BLaER1 treated with 17β-estradiol and CSF1 and Interleukin-3, amounts not matched to agents 10 nM and 100 nM (cell line): Measurements from ENCODE around the gene ELF3.

Experiments used
- H3K27ac ChIP-seq, 11 experiments: shearing (Covaris generic); formaldehyde crosslinking; 2 replicates each; pipeline ENCODE4 v1.8.1; 2022
- H3K27me3 ChIP-seq, 11 experiments: shearing (Covaris generic); formaldehyde crosslinking; 2 replicates each; pipeline ENCODE4 v1.8.1; 2022
- H3K36me3 ChIP-seq, 11 experiments: shearing (Covaris generic); formaldehyde crosslinking; 2 replicates each; pipeline ENCODE4 v1.8.1; 2022
- H3K4me1 ChIP-seq, 10 experiments: shearing (Covaris generic); formaldehyde crosslinking; 2 replicates each; pipeline ENCODE4 v1.8.1; 2022
- H3K4me2 ChIP-seq, 11 experiments: shearing (Covaris generic); formaldehyde crosslinking; 2 replicates each; pipeline ENCODE4 v1.8.1; 2022
- H3K4me3 ChIP-seq, 10 experiments: shearing (Covaris generic); formaldehyde crosslinking; 2 replicates each; pipeline ENCODE4 v1.8.1; 2022
- H3K9ac ChIP-seq, 11 experiments: shearing (Covaris generic); formaldehyde crosslinking; 2 replicates each; pipeline ENCODE4 v1.8.1; 2022
- H3K9me3 ChIP-seq, 11 experiments: shearing (Covaris generic); formaldehyde crosslinking; replicated peaks in 1 of 11; 2 replicates each; pipeline ENCODE4 v1.8.1; 2022
- H4K20me1 ChIP-seq, 11 experiments: shearing (Covaris generic); formaldehyde crosslinking; 2 replicates each; pipeline ENCODE4 v1.8.1; 2022
- Cebpa-rat ChIP-seq, 11 experiments: shearing (Covaris generic); IDR thresholded peaks; 2 replicates each; pipeline ENCODE4 v1.8.1; 2022

The ELF3 gene

GRCh38 chr1:202002507-202002906, 7.9 kb upstream of the ELF3 start:
- H3K36me3 ChIP-seq, result peaks cover 94 to 100% (median 99%) of the 10 kb centered on the region in 11 experiments
- no peaks in the 10 kb centered on the region for H3K9me3 ChIP-seq
- TF ChIP-seq Cebpa-rat (IDR thresholded peaks at IDR 0.05), result no peak
- H3K27ac ChIP-seq, result no peak overlapping the region
- 0 out of 20 replicates have a peak, but pooled peaks cover 0 to 8% (median 0%) of the 10 kb centered on the region in 10 experiments for H3K4me1 ChIP-seq
- H4K20me1 ChIP-seq, result peaks cover 0 to 84% (median 11%) of the 10 kb centered on the region in 11 experiments; a peak in 12 of 22 replicates
- H3K9ac ChIP-seq, result no peak overlapping the region
- H3K4me2 ChIP-seq, result no peak overlapping the region
- no peak overlapping the region for H3K4me3 ChIP-seq
- H3K27me3 ChIP-seq, result no peaks in the 10 kb centered on the region

GRCh38 chr1:202004711-202005110, 5.7 kb upstream of the ELF3 start:
- no peaks in the 10 kb centered on the region for H3K27me3 ChIP-seq
- no peaks in the 10 kb centered on the region for H3K9me3 ChIP-seq
- H4K20me1 ChIP-seq, result peaks cover 0 to 83% (median 6%) of the 10 kb centered on the region in 11 experiments; a peak in 13 of 22 replicates
- H3K9ac ChIP-seq, result no peak overlapping the region
- H3K27ac ChIP-seq, result no peak overlapping the region
- H3K4me2 ChIP-seq, result no peak overlapping the region
- TF ChIP-seq Cebpa-rat (IDR thresholded peaks at IDR 0.05), result no peak
- H3K4me1 ChIP-seq, result no peaks in the 10 kb centered on the region
- H3K4me3 ChIP-seq, result no peak overlapping the region
- peaks cover 73 to 85% (median 83%) of the 10 kb centered on the region in 11 experiments for H3K36me3 ChIP-seq

GRCh38 chr1:202005958-202006357, 4.4 kb upstream of the ELF3 start:
- Histone ChIP-seq H3K9me3 (no peaks in the 10 kb centered on the region), H4K20me1 (peaks cover 0 to 78% (median 6%) of the 10 kb centered on the region in 11 experiments; a peak in 10 of 22 replicates), H3K4me1 (no peaks in the 10 kb centered on the region), H3K36me3 (peaks cover 60 to 72% (median 71%) of the 10 kb centered on the region in 11 experiments), H3K4me3 (no peak overlapping the region), H3K27me3 (no peaks in the 10 kb centered on the region), H3K27ac (no peak overlapping the region), H3K9ac (no peak overlapping the region), H3K4me2 (no peak overlapping the region)
- no peak for TF ChIP-seq Cebpa-rat (IDR thresholded peaks at IDR 0.05)

- H3K4me2 ChIP-seq, result no peak overlapping the region
- peaks cover 0 to 6% (median 0%) of the 10 kb centered on the region in 10 experiments; a peak in 4 of 20 replicates for H3K4me1 ChIP-seq
- TF ChIP-seq Cebpa-rat (IDR thresholded peaks at IDR 0.05), result no peak
- H4K20me1 ChIP-seq, result peaks cover 0 to 71% (median 6%) of the 10 kb centered on the region in 11 experiments; a peak in 10 of 22 replicates
- H3K9me3 ChIP-seq, result no peaks in the 10 kb centered on the region
- H3K4me3 ChIP-seq, result no peak overlapping the region
- H3K27me3 ChIP-seq, result no peaks in the 10 kb centered on the region
- peaks cover 49 to 59% (median 57%) of the 10 kb centered on the region in 11 experiments for H3K36me3 ChIP-seq
- H3K9ac ChIP-seq, result no peak overlapping the region
- no peak overlapping the region for H3K27ac ChIP-seq
Measured at GRCh38 chr1:202007304-202007703, 3.1 kb upstream of the ELF3 start.

GRCh38 chr1:202007805-202008489, 2.4 kb upstream of the ELF3 start:
- no peak for TF ChIP-seq Cebpa-rat (IDR thresholded peaks at IDR 0.05)
- Histone ChIP-seq H3K4me2 (no peak overlapping the region), H3K9me3 (no peaks in the 10 kb centered on the region), H3K4me1 (peaks cover 0 to 6% (median 0%) of the 10 kb centered on the region in 10 experiments; a peak in 4 of 20 replicates), H4K20me1 (peaks cover 0 to 64% (median 6%) of the 10 kb centered on the region in 11 experiments; a peak in 10 of 22 replicates), H3K27ac (no peak overlapping the region), H3K9ac (no peak overlapping the region), H3K36me3 (peaks cover 43 to 52% (median 51%) of the 10 kb centered on the region in 11 experiments), H3K4me3 (no peak overlapping the region), H3K27me3 (no peaks in the 10 kb centered on the region)

- Histone ChIP-seq H3K27ac (no peak overlapping the region), H3K4me2 (no peak overlapping the region), H3K9me3 (no peaks in the 10 kb centered on the region), H3K4me1 (peaks cover 0 to 6% (median 0%) of the 10 kb centered on the region in 10 experiments; a peak in 4 of 20 replicates), H3K27me3 (no peaks in the 10 kb centered on the region), H3K4me3 (no peak overlapping the region), H3K9ac (no peak overlapping the region), H4K20me1 (peaks cover 0 to 50% (median 6%) of the 10 kb centered on the region in 11 experiments; a peak in 10 of 22 replicates), H3K36me3 (peaks cover 27 to 36% (median 35%) of the 10 kb centered on the region in 11 experiments)
- TF ChIP-seq Cebpa-rat (IDR thresholded peaks at IDR 0.05), result no peak
Measured at GRCh38 chr1:202009326-202010179, 834 bp upstream of the ELF3 start.

GRCh38 chr1:202011994-202012393, 1.6 kb downstream of the ELF3 start:
- TF ChIP-seq Cebpa-rat (IDR thresholded peaks at IDR 0.05), result no peak
- Histone ChIP-seq H3K4me3 (no peak overlapping the region), H3K36me3 (peaks cover 3 to 12% (median 11%) of the 10 kb centered on the region in 11 experiments; a peak in 19 of 22 replicates), H3K4me2 (peak overlapping the region in 3 of 11 experiments; percentile 8 to 18 (median 12); a peak in 2 of 22 replicates), H4K20me1 (peaks cover 0 to 27% (median 0%) of the 10 kb centered on the region in 11 experiments; a peak in 8 of 22 replicates), H3K27ac (no peak overlapping the region), H3K4me1 (peaks cover 0 to 6% (median 0%) of the 10 kb centered on the region in 10 experiments; a peak in 4 of 20 replicates), H3K27me3 (no peaks in the 10 kb centered on the region), H3K9ac (no peak overlapping the region), H3K9me3 (no peaks in the 10 kb centered on the region)

GRCh38 chr1:202012544-202013478, 2.4 kb downstream of the ELF3 start:
- peaks cover 0 to 4% (median 3%) of the 10 kb centered on the region in 11 experiments; a peak in 7 of 22 replicates for H3K36me3 ChIP-seq
- H3K27me3 ChIP-seq, result no peaks in the 10 kb centered on the region
- TF ChIP-seq Cebpa-rat (IDR thresholded peaks at IDR 0.05), result no peak
- no peaks in the 10 kb centered on the region for H3K9me3 ChIP-seq
- H3K4me3 ChIP-seq, result no peak overlapping the region
- peaks cover 0 to 6% (median 0%) of the 10 kb centered on the region in 10 experiments; a peak in 7 of 20 replicates for H3K4me1 ChIP-seq
- peaks cover 0 to 19% (median 0%) of the 10 kb centered on the region in 11 experiments; a peak in 6 of 22 replicates for H4K20me1 ChIP-seq
- no peak overlapping the region for H3K9ac ChIP-seq
- H3K4me2 ChIP-seq, result no peak overlapping the region
- no peak overlapping the region for H3K27ac ChIP-seq
